Measurements from ENCODE around the gene PHC2.
"Not testable (repeated sequence)": the region's sequence is repeated elsewhere in the genome, so short reads cannot be mapped to it uniquely, and the experiment has no call there.

The PHC2 gene

DNA sequence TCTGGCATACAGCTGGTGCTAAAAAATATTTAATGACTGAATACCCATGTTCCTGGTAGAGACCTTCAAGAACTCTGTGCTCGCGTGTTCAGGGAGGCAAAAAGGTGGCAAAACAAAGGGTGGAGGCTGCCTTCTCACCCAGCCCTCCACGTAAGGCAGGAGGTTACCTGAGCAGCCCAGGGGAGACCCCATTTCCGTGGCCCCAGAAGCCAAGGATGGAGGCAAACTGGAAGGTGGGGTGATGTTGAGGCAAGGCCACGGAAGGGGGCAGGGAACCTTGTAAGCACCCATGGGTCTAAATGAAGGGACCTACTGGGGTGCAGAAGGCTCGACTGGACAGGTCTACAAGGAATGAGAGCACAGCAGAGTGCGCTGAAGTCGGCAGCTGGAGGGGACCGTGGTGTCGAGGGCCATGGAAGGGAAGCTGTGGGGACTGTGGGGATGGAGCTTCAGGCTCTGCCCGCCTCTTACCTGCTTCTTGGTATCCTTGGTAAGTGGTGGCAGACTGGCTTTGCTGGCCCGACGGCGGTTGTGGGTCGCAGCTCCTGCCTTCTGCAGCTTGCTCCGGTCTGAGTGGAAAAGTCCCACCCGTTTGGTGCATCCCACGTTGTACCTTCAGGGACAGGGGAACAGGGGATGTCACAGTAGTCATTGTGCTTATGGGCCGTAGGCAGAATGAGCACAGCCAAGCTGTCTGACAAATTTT lies 101.1 kb downstream of the PHC2 start:
- no peak for DNase-seq

DNA sequence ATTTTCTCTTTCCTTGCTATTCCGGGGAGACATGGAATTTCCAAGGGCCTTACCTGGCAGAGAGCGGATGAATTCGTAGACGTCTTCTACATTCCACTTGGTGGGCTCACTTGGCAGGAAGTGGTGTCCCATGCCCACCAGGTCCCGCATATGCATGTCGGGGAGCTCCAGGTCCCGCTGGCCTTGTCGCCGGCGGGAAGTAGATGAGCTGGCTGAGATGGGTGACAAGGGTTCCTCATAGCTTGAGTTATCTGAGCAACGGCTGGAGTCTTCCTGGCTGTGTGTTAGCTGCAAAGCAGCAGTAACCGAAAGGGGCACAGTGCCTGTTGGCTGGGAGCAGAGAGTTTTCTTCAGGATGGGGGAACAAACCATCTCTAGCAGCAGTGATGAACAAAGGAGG lies 102.1 kb downstream of the PHC2 start:
- no peak for DNase-seq

DNA sequence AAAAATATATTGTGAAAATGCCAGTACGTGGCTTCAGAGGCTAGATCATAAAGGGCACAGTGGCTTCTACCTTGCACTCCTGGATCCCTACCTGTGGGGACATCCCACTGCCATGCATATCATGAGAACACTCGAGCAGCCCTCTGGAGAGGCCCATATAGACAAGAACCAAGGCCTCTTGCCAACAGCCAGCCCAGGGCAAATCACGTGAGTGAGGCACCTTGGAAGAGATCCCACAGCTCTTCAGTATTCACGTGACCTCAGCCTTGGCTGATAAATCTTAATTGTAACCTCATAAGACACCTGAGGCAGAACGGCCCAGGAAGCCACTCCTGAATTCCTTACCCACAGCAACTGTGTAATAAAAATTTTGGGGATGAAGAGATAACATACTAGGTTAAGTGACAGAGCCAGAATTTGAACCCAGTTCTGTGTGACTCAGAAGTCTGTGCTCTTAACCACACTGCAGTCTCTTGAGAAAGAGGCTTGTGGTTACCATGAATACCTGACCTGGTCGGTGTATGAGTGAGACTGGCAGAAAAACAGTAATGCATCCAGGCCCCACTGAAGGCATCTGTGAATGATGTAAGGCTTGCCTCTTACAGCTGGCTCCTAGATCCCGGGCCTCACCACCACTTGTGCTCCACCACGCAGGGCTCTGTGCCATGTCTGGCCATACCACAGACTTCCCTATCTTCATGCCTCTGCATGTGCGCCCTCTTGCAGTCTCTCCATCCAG lies 103.1 kb downstream of the PHC2 start:
- DNase-seq: peak; percentile 99

DNA sequence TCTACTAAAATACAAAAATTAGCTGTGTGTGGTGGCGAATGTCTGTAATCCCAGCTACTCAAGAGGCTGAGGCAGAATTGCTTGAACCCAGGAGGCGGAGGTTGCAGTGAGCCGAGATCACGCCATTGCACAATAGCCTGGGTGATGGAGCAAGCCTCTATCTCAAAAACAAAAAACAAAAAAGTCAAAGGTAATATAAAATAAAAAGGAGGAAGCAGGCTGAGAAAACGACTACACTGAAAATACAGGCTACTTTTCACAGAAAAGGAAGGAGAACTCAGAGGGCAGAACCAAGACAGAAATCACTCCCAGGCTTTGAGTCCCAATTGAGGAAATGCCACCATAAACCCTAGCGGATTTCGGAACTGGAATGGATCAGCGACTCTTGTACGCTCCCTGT lies 104.1 kb downstream of the PHC2 start:
- DNase-seq: no peak

DNA sequence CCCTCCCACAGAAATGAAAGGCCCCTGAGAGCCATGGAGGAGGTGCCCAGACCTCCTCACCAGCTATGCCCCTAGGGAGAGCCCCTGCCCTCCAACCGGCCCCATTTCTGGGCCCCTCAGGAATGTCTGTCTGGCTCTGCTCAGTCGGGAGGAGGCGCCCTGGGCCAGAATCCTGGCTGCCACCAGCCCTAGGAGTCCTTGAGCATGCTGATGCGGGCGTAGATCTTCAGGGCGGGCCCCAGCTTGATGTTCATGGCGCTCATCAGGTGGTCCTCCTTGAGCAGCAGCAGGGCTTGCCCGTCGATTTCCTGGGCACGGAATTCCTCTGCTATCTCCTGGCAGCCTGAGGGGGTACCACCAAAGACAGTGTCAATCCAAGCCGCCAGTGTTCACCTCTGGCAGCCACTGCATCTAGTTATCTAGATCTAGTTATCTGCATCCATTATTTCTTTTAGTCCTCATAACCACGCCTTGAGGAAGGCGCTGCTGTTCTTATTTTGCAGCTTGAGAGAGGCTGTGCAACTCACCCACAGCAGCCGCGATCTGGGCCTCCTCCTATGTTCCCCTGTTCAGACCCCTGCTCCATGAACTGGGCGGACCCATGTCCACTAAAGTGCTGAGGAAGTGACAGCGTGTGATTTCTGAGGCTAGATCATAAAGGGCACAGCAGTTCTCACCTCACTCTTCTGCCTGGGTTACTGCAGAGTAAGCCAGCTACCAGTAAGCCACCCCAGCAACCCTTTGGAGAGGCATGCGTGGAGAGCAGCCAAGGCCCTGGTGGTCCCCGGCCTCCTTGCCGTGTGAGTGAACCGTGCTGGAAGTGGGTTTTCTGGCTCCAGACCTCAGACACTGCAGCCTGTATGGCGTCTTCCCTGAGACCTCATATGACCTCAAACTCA lies 106.0 kb downstream of the PHC2 start:
- no peak for DNase-seq

DNA sequence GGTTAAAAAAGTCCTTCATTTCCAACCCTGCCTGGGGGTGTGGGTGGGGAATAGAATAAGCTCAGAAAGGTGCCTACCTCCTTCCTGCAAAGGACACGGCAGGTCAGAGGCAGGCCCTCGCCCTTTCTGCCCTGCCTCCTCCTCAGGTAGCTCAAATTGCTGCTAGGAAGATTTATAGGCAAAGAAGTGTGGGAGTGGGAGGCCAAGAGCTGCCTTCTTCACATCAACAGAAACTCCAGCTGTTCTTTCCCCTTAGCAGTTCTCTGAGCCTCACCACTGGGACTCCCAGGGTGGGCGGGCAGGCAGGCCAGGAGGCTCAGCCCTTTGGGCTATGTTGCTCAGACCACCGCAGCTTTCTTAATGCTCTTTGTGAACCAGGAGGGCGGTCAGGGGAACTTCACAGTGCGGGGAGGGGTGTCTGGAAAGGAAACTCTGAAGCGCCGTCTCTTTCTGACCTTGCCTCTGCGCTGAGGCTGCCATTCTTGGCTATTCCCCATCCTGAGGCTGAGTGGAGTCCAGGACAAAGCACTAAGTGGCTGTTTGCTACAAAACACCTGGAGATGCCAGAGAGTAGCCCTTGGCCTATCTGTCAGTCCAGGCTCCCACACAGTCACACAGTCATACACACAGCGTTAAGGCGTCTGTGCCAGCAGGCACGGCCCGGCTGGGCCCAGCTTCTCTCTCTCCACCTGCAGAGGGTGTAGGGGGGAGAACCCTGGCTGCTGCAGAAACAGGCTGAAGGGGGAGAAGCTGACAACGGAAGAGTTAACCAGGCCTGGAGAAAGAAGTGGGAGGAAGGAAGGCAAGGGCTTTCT lies 107.0 kb downstream of the PHC2 start:
- DNase-seq: no peak

DNA sequence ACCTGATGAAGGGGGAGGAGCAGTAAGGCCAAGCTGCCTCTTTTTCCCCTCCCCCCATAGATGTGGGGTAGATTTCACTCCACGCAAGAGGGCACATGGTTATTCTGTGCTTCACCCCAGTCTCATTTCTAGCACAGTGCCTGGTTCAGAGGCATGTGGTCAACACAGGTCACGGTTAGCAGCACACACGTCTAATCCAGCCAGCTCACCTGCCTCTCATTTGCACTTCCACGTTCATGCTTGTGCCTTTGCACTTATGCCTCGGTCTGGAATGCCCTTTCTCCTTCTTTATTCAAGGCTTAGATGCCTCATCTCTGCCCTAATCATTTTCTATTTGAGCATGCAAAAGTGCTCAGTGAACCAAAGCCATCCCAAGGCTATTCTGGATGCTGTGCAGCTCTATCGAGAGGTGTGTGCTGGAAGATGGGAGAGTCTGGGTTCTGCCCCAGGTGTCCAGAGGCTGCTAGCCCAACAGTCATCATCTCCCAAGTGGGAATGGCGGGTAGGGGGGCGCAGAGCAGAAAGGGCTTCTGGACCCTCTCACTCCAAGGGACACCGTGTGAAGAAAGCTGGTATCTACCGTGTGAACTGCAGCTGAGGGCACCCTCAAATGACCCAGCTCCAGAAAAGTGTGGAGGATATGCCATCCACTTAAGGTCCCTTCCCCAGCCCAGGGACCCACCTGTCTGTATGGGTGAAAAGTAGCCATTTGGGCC lies 107.9 kb downstream of the PHC2 start:
- DNase-seq: peak; percentile 24

DNA sequence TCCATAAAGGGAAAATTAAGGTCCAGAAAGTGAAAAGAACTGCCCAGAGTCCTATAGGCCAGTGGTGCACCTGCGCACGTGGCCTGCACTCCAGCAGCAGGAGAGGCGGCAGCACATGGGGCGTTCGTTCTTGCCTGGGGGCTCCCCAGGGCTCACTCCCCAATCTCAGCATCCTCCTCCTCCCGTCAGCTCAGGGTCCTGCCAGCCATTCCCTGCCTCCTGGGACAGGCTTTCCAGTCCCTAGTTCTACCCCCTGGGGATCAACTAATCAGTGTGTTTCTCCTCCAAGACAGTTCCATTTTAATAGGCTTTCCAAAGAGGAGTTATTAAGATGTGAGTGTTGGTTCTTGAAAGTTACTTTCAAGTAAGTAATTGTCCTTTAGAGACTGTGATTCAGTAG lies 108.8 kb downstream of the PHC2 start:
- no peak for DNase-seq

DNA sequence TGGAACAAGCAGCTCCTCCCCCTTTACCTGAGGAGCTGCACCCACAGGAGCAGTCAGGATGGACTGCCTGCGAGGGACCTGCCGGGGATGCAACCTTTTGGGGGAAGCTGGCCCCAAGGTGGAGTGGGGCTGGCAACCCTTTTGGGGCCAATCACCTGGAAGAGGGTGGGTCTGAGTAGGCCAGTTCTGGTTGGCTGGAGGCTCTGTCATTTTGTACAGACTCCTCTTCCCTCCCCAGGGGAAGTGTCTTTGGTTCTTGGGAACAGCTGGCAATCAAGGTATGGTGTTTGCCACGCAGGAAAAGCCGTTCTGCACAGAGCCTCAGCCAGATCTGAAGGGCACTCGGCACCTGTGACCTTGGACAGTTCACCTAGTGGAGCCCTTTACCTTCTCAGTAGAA lies 109.7 kb downstream of the PHC2 start:
- DNase-seq: no peak

DNA sequence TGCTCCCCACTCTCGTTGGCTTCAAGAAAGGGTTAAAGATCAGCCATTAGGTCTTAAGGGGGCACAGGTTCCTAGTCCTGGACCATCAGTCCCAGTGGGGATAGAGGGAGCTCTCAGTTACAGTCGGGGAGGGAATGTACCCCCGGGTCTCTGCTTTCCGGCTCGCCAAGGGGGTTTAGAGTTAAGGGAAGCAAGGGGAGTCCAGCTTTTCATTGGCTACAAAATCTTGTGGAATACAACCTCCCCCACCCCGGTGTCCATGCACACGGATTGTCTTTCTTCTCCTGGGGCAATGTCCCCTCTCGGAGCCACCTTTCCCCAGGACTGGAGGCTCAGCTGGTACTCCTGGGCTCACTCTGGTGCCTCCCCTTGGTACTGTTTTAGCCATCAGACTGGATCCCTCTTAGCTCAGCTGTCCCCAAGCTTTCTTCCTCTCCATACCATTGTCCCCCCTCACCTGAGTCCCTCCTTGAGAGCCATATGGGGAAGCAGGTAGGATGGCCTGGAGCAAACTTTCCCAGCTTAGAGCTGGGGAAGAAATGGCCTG lies 110.2 kb downstream of the PHC2 start, which contains the start of gene A3GALT2:
TSS of gene A3GALT2 (minus strand) at position 480 of the 547 bp plus-strand sequence. CDS start at position 480, 0 bp downstream.
- DNase-seq: no peak

DNA sequence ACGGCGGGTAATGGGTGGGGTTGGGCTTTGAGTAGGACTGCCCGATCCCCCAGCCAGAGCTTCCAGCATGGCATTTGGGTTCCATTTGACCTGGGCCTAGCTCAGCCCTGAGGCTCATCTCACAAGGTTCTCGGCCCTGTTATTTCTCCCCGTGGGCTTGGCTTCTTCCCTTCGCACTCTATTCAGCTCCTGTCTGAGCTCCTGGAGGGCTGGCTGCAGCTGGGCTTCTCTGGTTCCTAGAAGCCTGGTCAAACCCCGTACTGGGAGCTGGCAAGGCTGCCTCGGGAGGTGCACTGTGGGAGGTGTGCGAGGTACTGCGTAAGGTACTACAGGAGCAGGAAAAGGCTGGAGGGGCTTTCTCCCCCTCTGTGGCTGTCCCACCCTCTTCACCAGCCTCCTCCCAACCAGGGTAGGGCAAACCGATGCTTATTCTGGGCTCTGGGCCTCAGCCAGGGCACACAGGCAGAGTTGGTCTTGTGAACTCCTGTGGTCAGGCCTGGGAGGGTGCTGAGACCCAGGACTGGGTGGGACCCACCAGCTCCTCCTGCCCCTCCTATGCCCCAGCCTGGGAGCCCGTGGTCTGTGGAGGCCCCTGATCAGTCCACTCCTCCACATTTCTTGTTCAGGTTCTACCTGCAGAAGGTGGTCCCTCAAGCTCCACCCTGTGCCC lies 110.8 kb downstream of the PHC2 start:
- no peak for DNase-seq

DNA sequence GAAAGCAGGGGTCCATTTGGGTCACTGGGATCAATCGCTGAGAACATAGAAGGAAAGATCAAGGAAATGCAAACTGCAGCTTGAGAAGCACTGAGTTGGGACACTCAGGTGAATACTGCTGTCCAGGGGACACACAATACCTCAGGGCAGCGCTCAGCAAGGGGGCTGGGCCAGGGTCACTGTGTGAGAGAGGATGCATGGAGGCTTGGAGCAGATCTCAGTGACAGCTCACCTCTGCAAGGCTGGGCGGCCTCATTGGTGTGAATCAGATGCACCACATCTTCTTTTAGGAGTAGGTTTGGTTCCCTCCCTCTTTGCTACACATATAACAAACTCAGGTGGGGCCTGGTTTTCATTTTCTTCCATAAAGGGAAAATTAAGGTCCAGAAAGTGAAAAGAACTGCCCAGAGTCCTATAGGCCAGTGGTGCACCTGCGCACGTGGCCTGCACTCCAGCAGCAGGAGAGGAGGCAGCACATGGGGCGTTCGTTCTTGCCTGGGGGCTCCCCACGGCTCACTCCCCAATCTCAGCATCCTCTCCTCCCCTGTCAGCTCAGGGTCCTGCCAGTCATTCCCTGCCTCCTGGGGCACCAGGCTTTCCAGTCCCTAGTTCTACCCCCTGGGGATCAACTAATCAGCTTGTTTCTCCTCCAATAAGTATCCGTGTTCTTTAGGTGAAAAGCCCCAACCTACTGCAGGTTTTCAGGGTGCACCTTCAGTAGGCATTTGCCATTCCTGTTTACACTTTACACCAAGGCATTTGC lies 111.5 kb downstream of the PHC2 start:
- DNase-seq: no peak

DNA sequence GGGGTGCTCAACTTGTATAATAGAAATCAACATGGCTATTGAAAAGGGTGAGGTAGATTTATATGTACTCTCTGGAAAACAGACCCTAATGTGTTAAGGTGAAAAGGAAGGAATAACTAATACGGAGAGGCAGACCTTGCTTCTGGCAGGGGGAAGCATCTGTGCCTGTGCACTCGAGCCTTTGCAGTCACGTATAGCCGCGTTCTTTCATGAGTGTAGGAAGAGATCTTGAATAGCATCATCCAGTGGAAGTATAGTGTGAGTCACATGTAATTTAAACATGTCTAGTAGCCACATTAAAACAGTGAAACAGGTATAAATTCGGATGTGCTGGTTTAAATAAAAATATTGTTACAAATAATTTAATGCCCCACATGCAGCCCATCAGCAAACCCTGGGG lies 112.9 kb downstream of the PHC2 start:
- no peak for DNase-seq

DNA sequence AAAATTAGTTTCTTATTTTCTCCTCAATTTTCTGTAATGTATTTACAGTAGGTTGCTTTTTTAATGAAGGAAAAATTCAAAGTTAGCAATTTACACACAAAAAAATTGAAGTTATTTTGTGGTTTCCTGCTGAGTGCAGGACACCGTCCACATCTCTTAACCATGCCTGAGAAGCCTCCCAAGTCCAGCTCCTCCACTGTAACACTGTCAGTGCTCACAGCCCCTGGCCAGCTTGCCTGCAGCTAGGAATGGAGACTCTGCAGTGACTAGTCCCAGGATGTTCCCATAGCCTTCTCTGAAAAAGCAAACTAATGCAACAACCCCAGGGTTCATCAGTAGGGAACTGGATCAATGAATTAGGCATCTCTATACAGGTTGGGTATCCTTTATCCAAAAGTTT lies 113.5 kb downstream of the PHC2 start:
- no peak for DNase-seq

DNA sequence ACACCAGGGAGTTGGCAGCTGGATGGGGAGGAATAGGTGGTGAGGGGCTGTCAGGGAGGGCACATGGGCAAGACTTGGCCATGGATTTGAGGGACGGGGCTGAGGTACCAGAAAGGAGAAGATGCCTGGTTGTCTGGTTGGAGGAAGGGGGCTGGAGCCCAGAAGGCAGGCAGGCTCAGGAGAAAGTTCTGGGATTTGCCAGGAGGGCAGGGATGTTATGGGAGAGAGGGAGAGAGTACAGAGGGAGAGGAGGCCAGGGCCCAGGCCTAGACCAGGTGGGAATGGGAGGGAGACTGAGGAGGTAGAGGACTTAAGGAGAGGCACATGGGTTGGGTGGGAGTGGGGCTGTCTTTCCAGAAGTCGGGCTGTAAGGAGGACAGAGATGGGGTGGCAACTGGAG lies 114.3 kb downstream of the PHC2 start:
- DNase-seq: no peak

DNA sequence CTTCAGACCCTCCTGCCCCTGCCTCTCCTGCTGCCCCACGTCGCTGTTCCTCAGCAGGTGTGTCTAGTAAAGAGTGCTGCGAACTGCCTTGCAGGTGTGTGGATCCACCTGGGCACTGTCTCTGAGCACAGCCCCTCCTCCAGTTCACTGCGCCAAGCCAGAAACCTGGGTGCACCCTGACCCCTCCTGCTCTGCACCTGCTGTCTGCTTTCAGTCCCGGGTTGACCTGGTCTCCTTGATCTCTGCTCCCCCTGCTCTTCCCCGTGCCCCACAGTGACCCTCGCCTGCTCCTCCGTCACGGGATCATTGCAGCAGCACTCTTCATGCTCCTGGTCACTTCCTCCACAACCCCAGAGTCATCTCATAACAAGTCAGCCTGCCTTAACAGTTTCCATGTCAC lies 116.5 kb downstream of the PHC2 start:
- DNase-seq: no peak

DNA sequence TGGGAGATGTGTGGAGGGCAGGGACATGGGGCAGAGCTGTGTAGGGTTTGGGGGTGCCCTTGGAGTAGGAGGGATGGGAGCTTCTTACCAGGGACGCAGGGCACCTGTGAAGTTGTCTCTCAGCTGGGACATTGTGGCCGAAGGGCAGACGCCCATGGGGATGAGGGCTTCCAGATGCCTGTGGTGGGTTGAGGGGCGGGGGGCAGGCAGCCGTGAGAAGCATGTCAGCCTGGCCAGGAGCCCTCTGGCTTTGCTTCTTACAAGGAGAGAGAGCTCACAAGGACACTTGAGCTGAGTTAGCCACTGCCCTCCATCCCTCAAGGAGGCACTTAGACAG lies 118.5 kb downstream of the PHC2 start:
- peak; percentile 89 for DNase-seq

DNA sequence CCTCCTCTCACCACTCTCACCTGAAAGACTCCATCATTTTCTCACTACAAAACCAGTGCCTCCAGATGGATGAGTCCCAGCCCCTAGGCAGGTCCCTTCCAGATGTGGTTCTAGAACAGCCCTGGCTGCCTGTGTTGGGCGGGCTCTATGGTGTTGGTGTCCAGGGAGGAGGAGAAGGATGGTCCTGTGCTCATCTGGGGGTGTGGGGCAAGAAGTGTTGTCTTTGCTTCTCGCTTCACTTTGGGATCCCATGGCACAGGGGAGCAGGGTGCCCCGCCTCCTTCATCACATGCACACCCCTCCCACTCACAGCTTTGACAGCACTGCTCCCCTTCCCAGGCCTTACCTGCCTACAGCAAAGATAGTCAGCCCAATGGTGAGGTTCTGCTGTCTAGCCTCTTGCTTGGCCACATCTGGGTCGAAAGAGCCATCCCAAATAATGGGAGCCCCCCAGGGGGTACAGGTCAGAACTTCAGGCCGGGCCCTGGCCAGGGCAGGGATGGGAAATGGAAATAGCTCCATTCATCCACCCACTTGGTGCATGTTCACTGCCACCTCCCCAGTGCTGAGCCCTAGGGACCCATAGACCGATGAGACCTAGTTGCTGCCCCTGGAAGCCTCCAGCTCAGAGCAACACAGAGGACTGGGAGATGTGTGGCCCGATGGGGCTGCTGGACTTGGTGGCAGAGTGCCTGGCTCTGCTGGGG lies 119.0 kb downstream of the PHC2 start:
- no peak for DNase-seq

DNA sequence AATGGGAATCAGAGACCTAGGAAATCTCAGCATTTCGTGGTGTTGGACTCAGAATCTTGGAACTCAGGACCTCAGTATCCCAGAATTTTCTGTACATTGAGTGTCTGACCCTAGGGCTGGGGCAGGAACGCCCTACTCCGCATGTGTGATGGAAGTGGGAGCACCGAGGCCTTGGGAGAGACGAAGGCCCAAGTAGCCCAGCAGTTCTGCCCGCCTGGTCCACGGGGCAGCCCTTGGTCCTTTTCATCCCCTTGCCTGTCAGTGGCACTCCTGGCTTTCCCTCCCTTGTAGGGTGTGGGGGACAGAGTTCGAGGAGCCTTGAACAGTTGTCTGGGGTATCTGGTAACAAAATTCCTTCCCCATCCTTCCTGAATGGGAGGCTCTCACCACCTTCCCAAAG lies 120.2 kb downstream of the PHC2 start:
- no peak for DNase-seq

DNA sequence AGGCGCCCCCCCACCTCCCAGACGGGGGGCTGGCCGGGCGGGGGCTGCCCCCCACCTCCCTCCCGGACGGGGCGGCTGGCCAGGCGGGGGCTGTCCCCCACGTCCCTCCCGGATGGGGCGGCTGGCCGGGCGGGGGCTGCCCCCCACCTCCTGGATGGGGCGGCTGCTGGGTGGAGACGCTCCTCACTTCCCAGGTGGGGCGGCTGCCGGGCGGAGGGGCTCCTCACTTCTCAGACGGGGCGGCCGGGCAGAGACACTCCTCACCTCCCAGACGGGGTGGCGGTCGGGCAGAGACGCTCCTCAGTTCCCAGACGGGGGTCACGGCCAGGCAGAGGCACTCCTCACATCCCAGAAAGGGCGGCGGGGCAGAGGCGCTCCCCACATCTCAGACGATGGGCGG lies 121.5 kb downstream of the PHC2 start:
- DNase-seq: not testable (repeated sequence)

All from DMS79 (cell line).